ENCODE data around the gene AP4M1. TPM values are rescaled to one million over a fixed set of nuclear protein-coding genes. Genes with fewer than 3 reads are reported as not detected.
A peak's percentile ranks its signal among the peaks of the same experiment; 100 is the strongest.

The AP4M1 gene
- polyA plus RNA-seq, 2 of the 4 experiments (the other 2 are of a cell fraction) = 16.6 to 18.3 TPM

DNA sequence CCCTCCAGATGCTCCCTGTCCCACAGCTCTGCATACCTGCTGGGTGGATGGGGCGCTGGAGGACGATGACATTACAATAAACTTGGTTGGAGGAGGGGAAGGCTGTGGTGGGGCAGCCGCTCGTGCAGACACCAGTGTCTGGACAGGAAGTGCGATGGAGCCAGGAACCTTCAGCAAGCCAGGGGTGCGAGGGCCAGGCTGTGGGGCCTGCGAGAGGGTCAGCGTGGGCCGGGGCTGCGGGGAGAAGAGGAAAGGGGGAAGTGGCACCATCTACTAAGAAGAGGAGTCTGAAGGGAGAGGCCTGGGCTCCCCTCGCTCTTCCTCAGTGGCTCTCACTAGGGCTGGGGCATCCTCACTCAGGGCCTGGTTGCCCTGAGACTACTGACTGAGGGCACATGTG lies 6.4 kb downstream of the AP4M1 start (continued):
- TF ChIP-seq SMC3 (IDR thresholded peaks at IDR 0.05) = no peak
- no peak for TF ChIP-seq SREBF2 (IDR thresholded peaks at IDR 0.05)
- no peak for TF ChIP-seq HOXA7 (CRISPR knock-in tag; IDR thresholded peaks at IDR 0.05)
- TF ChIP-seq CHD4 (IDR thresholded peaks at IDR 0.05; ENCODE audit: borderline replicate concordance) = no peak
- no peak for TF ChIP-seq POLR2AphosphoS2 (conservative IDR thresholded peaks at IDR 0.05; ENCODE audit: low read length)
- TF ChIP-seq FOXS1 (CRISPR knock-in tag; IDR thresholded peaks at IDR 0.05) = no peak

DNA sequence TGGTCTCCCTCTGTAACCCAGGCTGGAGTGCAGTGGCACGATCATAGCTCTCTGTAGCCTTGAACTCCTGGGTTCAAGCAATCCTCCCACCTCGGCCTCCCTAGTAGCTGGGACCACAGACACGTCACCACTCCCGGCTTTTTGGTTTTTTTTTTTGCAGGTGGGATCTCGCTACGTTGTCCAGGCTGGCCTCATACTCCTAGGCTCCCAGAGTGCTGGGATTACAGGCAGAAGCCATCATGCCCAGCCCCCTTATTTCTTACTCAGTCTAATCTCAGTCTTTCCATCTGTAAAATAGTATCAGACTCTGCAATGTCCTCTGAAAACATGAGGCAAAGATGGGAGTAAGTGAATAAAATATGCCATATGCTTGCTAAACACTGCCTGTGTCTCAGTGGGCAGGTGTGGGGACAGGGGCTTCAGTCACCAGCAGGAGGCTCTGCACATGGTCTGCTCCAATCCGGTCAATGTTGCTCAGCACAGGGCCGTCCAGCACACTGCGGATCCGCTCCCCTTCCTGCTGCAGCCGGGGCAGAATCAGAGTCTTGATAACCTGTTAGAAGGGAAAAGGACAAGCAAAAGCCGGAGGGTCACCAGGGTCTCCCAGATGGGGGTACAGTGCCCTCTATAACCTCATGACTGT lies 8.2 kb downstream of the AP4M1 start:
- no peak overlapping the region for H3K4me2 ChIP-seq
- POLR2A ChIA-PET = no interaction called here
- DNase-seq (ENCODE audit: low read depth in 1 of 2, low spot score in 1 of 2) = no peak
- WGBS (ENCODE audit: missing lambda C conversion rate) = 87% methylated on average over 12 of the region's 12 CpGs
- H3K27ac ChIP-seq = no peak overlapping the region
- TF ChIP-seq, protein P1, sequence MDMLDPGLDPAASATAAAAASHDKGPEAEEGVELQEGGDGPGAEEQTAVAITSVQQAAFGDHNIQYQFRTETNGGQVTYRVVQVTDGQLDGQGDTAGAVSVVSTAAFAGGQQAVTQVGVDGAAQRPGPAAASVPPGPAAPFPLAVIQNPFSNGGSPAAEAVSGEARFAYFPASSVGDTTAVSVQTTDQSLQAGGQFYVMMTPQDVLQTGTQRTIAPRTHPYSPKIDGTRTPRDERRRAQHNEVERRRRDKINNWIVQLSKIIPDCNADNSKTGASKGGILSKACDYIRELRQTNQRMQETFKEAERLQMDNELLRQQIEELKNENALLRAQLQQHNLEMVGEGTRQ (IDR thresholded peaks at IDR 0.05) = no peak
- TF ChIP-seq MAZ (IDR thresholded peaks at IDR 0.05; ENCODE audit: borderline replicate concordance, low read depth, low read length) = no peak
- no peak for TF ChIP-seq ZSCAN20 (CRISPR knock-in tag; IDR thresholded peaks at IDR 0.05)
- no peak for TF ChIP-seq EP300 (IDR thresholded peaks at IDR 0.05)
- TF ChIP-seq NR3C1 (IDR thresholded peaks at IDR 0.05) = no peak
- TF ChIP-seq KDM5A (IDR thresholded peaks at IDR 0.05) = no peak
- TF ChIP-seq CHD2 (IDR thresholded peaks at IDR 0.05; ENCODE audit: low read length, partially characterized antibody) = no peak
- TF ChIP-seq HOXB5 (CRISPR knock-in tag; IDR thresholded peaks at IDR 0.05) = no peak
- no peak for TF ChIP-seq HEYL (CRISPR knock-in tag; IDR thresholded peaks at IDR 0.05)
- no peak for TF ChIP-seq RARB (CRISPR knock-in tag; IDR thresholded peaks at IDR 0.05)
- TF ChIP-seq, protein P2, sequence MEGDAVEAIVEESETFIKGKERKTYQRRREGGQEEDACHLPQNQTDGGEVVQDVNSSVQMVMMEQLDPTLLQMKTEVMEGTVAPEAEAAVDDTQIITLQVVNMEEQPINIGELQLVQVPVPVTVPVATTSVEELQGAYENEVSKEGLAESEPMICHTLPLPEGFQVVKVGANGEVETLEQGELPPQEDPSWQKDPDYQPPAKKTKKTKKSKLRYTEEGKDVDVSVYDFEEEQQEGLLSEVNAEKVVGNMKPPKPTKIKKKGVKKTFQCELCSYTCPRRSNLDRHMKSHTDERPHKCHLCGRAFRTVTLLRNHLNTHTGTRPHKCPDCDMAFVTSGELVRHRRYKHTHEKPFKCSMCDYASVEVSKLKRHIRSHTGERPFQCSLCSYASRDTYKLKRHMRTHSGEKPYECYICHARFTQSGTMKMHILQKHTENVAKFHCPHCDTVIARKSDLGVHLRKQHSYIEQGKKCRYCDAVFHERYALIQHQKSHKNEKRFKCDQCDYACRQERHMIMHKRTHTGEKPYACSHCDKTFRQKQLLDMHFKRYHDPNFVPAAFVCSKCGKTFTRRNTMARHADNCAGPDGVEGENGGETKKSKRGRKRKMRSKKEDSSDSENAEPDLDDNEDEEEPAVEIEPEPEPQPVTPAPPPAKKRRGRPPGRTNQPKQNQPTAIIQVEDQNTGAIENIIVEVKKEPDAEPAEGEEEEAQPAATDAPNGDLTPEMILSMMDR (IDR thresholded peaks at IDR 0.05) = no peak
- TF ChIP-seq RNF2 (IDR thresholded peaks at IDR 0.05; ENCODE audit: borderline replicate concordance, low read depth) = no peak
- TF ChIP-seq MAFK (IDR thresholded peaks at IDR 0.05; ENCODE audit: partially characterized antibody) = no peak
- TF ChIP-seq ZNF302 (CRISPR knock-in tag; IDR thresholded peaks at IDR 0.05) = no peak
- TF ChIP-seq, protein P3, sequence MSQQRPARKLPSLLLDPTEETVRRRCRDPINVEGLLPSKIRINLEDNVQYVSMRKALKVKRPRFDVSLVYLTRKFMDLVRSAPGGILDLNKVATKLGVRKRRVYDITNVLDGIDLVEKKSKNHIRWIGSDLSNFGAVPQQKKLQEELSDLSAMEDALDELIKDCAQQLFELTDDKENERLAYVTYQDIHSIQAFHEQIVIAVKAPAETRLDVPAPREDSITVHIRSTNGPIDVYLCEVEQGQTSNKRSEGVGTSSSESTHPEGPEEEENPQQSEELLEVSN (IDR thresholded peaks at IDR 0.05; ENCODE audit: borderline replicate concordance, low read depth) = no peak
- TF ChIP-seq, protein P4, sequence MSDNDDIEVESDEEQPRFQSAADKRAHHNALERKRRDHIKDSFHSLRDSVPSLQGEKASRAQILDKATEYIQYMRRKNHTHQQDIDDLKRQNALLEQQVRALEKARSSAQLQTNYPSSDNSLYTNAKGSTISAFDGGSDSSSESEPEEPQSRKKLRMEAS (IDR thresholded peaks at IDR 0.05) = no peak
- no peak for TF ChIP-seq TP53 (CRISPR knock-in tag; IDR thresholded peaks at IDR 0.05)
- no peaks in the 10 kb centered on the region for H3K4me1 ChIP-seq
- peak; percentile 42 to 67; a peak in 3 of 6 replicates for ATAC-seq
- no peak for FAIRE-seq
- H3K4me3 ChIP-seq = no peak overlapping the region
- H3K9me3 ChIP-seq = no peaks in the 10 kb centered on the region
- CTCF ChIA-PET = interaction anchor here (0.6 kb wide), 1 partner anchor 174 kb away, joined by 4 read pairs; no protein-coding TSS in a partner anchor

DNA sequence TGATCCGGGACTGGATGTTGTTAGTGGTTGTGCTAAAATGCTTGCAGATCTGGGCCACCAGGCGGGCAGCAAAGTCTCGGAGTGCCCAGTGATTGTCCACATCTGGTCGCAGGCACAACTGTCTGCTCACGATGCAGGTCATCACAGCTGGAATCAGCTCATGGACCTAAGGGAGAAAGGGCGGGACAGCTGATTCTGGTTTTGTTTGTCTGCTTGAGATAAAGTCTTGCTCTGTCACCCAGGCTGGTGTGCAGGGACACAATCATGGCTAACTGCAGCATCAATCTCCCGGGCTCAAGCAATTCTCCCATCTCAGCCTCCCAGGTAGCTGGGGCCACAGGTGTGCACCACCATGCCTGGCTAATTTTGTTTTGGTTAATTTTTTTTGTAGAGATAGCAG lies 9.7 kb downstream of the AP4M1 start:
- FAIRE-seq (no peak), DNase-seq (ENCODE audit: low read depth in 1 of 2, low spot score in 1 of 2) (no peak), ATAC-seq (no peak)
- Histone ChIP-seq H3K9me3 (no peaks in the 10 kb centered on the region), H3K4me1 (no peaks in the 10 kb centered on the region), H3K4me3 (no peak overlapping the region), H3K4me2 (no peak overlapping the region), H3K27ac (no peak overlapping the region)
- 92% methylated on average over 7 of the region's 7 CpGs for WGBS (ENCODE audit: missing lambda C conversion rate)
- TF ChIP-seq CHD2 (IDR thresholded peaks at IDR 0.05; ENCODE audit: low read length, partially characterized antibody) = no peak
- TF ChIP-seq CBX2 (IDR thresholded peaks at IDR 0.05; ENCODE audit: borderline replicate concordance, low read depth) = no peak
- TF ChIP-seq GATA3 (IDR thresholded peaks at IDR 0.05; ENCODE audit: borderline replicate concordance) = no peak
- no peak for TF ChIP-seq RNF2 (IDR thresholded peaks at IDR 0.05; ENCODE audit: borderline replicate concordance, low read depth)
- TF ChIP-seq, protein P5, sequence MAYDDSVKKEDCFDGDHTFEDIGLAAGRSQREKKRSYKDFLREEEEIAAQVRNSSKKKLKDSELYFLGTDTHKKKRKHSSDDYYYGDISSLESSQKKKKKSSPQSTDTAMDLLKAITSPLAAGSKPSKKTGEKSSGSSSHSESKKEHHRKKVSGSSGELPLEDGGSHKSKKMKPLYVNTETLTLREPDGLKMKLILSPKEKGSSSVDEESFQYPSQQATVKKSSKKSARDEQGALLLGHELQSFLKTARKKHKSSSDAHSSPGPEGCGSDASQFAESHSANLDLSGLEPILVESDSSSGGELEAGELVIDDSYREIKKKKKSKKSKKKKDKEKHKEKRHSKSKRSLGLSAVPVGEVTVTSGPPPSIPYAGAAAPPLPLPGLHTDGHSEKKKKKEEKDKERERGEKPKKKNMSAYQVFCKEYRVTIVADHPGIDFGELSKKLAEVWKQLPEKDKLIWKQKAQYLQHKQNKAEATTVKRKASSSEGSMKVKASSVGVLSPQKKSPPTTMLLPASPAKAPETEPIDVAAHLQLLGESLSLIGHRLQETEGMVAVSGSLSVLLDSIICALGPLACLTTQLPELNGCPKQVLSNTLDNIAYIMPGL (CRISPR knock-in tag; IDR thresholded peaks at IDR 0.05; ENCODE audit: borderline replicate concordance) = no peak
- TF ChIP-seq, protein P4 (IDR thresholded peaks at IDR 0.05) = no peak
- TF ChIP-seq, protein P1 (IDR thresholded peaks at IDR 0.05) = no peak
- ChIA-PET CTCF (interaction anchor here (1.8 to 3.3 kb wide), 2 partner anchors 9 to 21 kb away, joined by 8 to 19 read pairs; partner anchors contain the start of genes AP4M1 and MCM7), POLR2A (interaction anchor here (3.0 kb wide), 1 partner anchor 10 kb away, joined by 19 read pairs; the partner anchor contains the start of genes AP4M1 and MCM7)

All from A549 (cell line).